K562 (cell line): ENCODE data around the gene ANKFN1. TPM values are rescaled to one million over a fixed set of nuclear protein-coding genes. Genes with fewer than 3 reads are reported as not detected.

ENCODE experiments used
- ATAC-seq: fragments of 200-7000 bp; cut with Tn5 transposase; 3 replicates; pipeline ENCODE4 v1.9.1; 2020; ENCODE audit warnings: moderate library complexity
- BruUV-seq: library from RNA; stranded (reverse); fragments of 400-500 nt; replicated peaks from 2 replicates; lab custom pipeline; 2021; lab: Mats Ljungman, UMichigan
- CTCF ChIA-PET: fragments of 300-600 bp; formaldehyde crosslinking; extraction: SDS; loops from one replicate; lab custom pipeline; 2021; ENCODE audit warnings: low intra/inter-chr PET ratio; lab: Yijun Ruan, JAX
- POLR2A ChIA-PET: fragments of 300-600, 350-650 bp; sonication (Branson Sonifier 250); formaldehyde crosslinking; extraction: SDS; loops from one replicate; lab custom pipeline; 2021; ENCODE audit warnings: antibody characterized with exemption, inconsistent platforms; lab: Yijun Ruan, JAX
- DNase-seq, 4 experiments: peaks; one replicate each; pipeline versions ENCODE4 v3.0.0 to v3.0.0-alpha.2; 2011 to 2018; ENCODE audit warnings: low spot score in 3 of 4, mixed read lengths in 3 of 4; ENCODE audit errors: extremely low read depth in 1 of 4
- FAIRE-seq: peaks from 2 replicates; lab custom pipeline; 2011; peaks lifted over from hg19 to GRCh38; lab: Jason Lieb, UNC
- H2AFZ ChIP-seq: 2 replicates; pipeline ENCODE4 v1.6.0; 2011; ENCODE audit warnings: low read depth, low read length, control low read depth, inconsistent platforms
- H3K27ac ChIP-seq: fragments of 200-600 bp; 3 replicates; pipeline ENCODE4 v1.8.0; 2011; ENCODE audit warnings: low read depth, mild to moderate bottlenecking, control low read depth, inconsistent platforms, low read length, moderate library complexity, mixed read lengths; ENCODE audit errors: extremely low read depth
- H3K27me3 ChIP-seq, 2 experiments: fragments of 300-600 bp in 1 of 2; 2 replicates in 1 of 2; 3 replicates in 1 of 2; pipeline versions ENCODE4 v1.6.0 to v1.8.0; 2011; ENCODE audit warnings: inconsistent platforms in 2 of 2, low read length in 2 of 2, mild to moderate bottlenecking in 1 of 2, mixed read lengths in 1 of 2, moderate library complexity in 1 of 2; ENCODE audit not compliant: control insufficient read depth in 2 of 2, insufficient read depth in 2 of 2
- H3K36me3 ChIP-seq: fragments of 300-600 bp; 3 replicates; pipeline ENCODE4 v1.8.0; 2011; ENCODE audit warnings: mild to moderate bottlenecking, low read length, inconsistent platforms; ENCODE audit not compliant: control insufficient read depth, insufficient read depth
- H3K4me1 ChIP-seq, 2 experiments: fragments of 200-600 bp in 1 of 2; replicated peaks in 1 of 2; 2 replicates in 1 of 2; 3 replicates in 1 of 2; pipeline versions ENCODE4 v1.5.1 to v1.8.0; 2011; ENCODE audit warnings: inconsistent platforms in 2 of 2, low read length in 2 of 2, mild to moderate bottlenecking in 1 of 2, mixed read lengths in 1 of 2, moderate library complexity in 1 of 2; ENCODE audit not compliant: control insufficient read depth in 2 of 2, insufficient read depth in 2 of 2
- H3K4me2 ChIP-seq: 2 replicates; pipeline ENCODE4 v1.6.1; 2011; ENCODE audit warnings: low read length, control low read depth, inconsistent platforms, mixed read lengths; ENCODE audit not compliant: insufficient read depth
- H3K4me3 ChIP-seq: fragments of 200-600 bp; sonication (generic), shearing (Covaris generic); 2 replicates; pipeline ENCODE4 v1.5.1; 2016; ENCODE audit warnings: control low read depth, inconsistent platforms
- H3K79me2 ChIP-seq: fragments of 200-600 bp; 3 replicates; pipeline ENCODE4 v1.8.0; 2011; ENCODE audit warnings: low read length, inconsistent platforms; ENCODE audit not compliant: control insufficient read depth, insufficient read depth
- H3K9ac ChIP-seq, 2 experiments: 2 replicates each; pipeline versions ENCODE4 v1.6.0 to v1.6.1; 2011; ENCODE audit warnings: low read depth in 2 of 2, low read length in 2 of 2, control low read depth in 1 of 2, inconsistent platforms in 1 of 2, mild to moderate bottlenecking in 1 of 2, mixed read lengths in 1 of 2; ENCODE audit not compliant: insufficient read depth in 1 of 2
- H3K9me1 ChIP-seq: one replicate; pipeline ENCODE4 v1.6.0; 2011; ENCODE audit warnings: inconsistent platforms, mild to moderate bottlenecking, low read length, moderate library complexity; ENCODE audit not compliant: control insufficient read depth, insufficient read depth
- H3K9me3 ChIP-seq: replicated peaks from 2 replicates; pipeline ENCODE4 v1.5.1; 2011; ENCODE audit warnings: low read depth, low read length, inconsistent platforms; ENCODE audit not compliant: control insufficient read depth, insufficient read depth
- H4K20me1 ChIP-seq: replicated peaks from 2 replicates; pipeline ENCODE4 v1.6.1; 2011; ENCODE audit warnings: low read length, inconsistent platforms, mixed read lengths; ENCODE audit not compliant: control insufficient read depth, insufficient read depth
- BMI1 ChIP-seq: fragments of 150-350 bp; IDR thresholded peaks from 2 replicates; pipeline ENCODE4 v1.6.1; 2014; ENCODE audit warnings: low read length
- CBX3 ChIP-seq, 2 experiments: IDR thresholded peaks; 1 replicate in 1 of 2; 2 replicates in 1 of 2; pipeline ENCODE4 v1.6.1; 2012; ENCODE audit warnings: inconsistent platforms in 2 of 2, low read length in 2 of 2, borderline replicate concordance in 1 of 2, control low read depth in 1 of 2
- CBX8 ChIP-seq: fragments of 200-600 bp; sonication (generic); IDR thresholded peaks from 2 replicates; pipeline ENCODE4 v1.6.1; 2012; ENCODE audit warnings: borderline replicate concordance, mixed run types, low read depth, mild to moderate bottlenecking, moderate library complexity, mixed read lengths, low read length, control low read depth, inconsistent platforms; ENCODE audit not compliant: poor library complexity, severe bottlenecking; ENCODE audit errors: extremely low read depth
- HIVEP1 ChIP-seq: fragments of 250-450 bp; sonication (Bioruptor Pico); IDR thresholded peaks from 2 replicates; pipeline ENCODE4 v1.4.0; 2020; ENCODE audit warnings: mild to moderate bottlenecking
- KLF16 ChIP-seq: IDR thresholded peaks from 2 replicates; pipeline ENCODE4 v1.6.1; 2016; ENCODE audit warnings: antibody characterized with exemption
- MTA2 ChIP-seq: fragments of 450-650 bp; IDR thresholded peaks from 2 replicates; pipeline ENCODE4 v1.6.1; 2016; ENCODE audit warnings: low read depth
- MTF1 ChIP-seq: fragments of 250-450 bp; sonication (Bioruptor Pico); IDR thresholded peaks from 2 replicates; pipeline ENCODE4 v1.9.0; 2021; ENCODE audit warnings: moderate library complexity, mild to moderate bottlenecking, inconsistent platforms, borderline replicate concordance
- NFRKB ChIP-seq: fragments of 450-650 bp; IDR thresholded peaks from 2 replicates; pipeline ENCODE4 v1.6.1; 2016; ENCODE audit warnings: low read depth
- PHB2 ChIP-seq: fragments of 450-650 bp; IDR thresholded peaks from 2 replicates; pipeline ENCODE4 v1.6.1; 2017; ENCODE audit warnings: low read depth
- PHTF2 ChIP-seq: fragments of 250-450 bp; sonication (Bioruptor Pico); IDR thresholded peaks from 2 replicates; pipeline ENCODE4 v1.5.0; 2021; ENCODE audit warnings: mild to moderate bottlenecking
- POLR2G ChIP-seq: fragments of 200-400 bp; formaldehyde crosslinking; IDR thresholded peaks from 2 replicates; pipeline ENCODE4 v1.6.1; 2017; ENCODE audit warnings: low read depth, mild to moderate bottlenecking, antibody characterized with exemption, low read length, moderate library complexity
- PRMT5 ChIP-seq: sonication (generic); formaldehyde crosslinking; IDR thresholded peaks from 2 replicates; pipeline ENCODE4 v1.5.0; 2020; ENCODE audit warnings: missing genetic modification reagents
- SMAD1 ChIP-seq: fragments of 150-350 bp; IDR thresholded peaks from 2 replicates; pipeline ENCODE4 v1.6.1; 2014; ENCODE audit warnings: low read length, low read depth; ENCODE audit not compliant: partially characterized antibody
- SNIP1 ChIP-seq: fragments of 450-650 bp; IDR thresholded peaks from 2 replicates; pipeline ENCODE4 v1.7.1; 2017; ENCODE audit warnings: low read depth, mild to moderate bottlenecking
- TRIM28 ChIP-seq: fragments of 450-650 bp; IDR thresholded peaks from 2 replicates; pipeline ENCODE4 v1.6.1; 2017
- ZC3H11A ChIP-seq: IDR thresholded peaks from 2 replicates; pipeline ENCODE4 v1.6.1; 2012; ENCODE audit warnings: low read depth, low read length, improper control_type of control experiment
- ZFX ChIP-seq: sonication (generic); formaldehyde crosslinking; IDR thresholded peaks from 2 replicates; pipeline ENCODE4 v1.8.0; 2022; ENCODE audit warnings: mild to moderate bottlenecking, missing genetic modification reagents, moderate library complexity
- ZNF146 ChIP-seq: IDR thresholded peaks from one replicate; pipeline ENCODE4 v1.6.1; 2018; ENCODE audit warnings: missing compliant biosample characterization; ENCODE audit not compliant: unreplicated experiment
- ZNF696 ChIP-seq: fragments of 250-450 bp; sonication (Bioruptor Pico); conservative IDR thresholded peaks from 2 replicates; pipeline ENCODE4 v1.4.0; 2020; ENCODE audit warnings: mild to moderate bottlenecking, moderate library complexity
- ZNF77 ChIP-seq: fragments of 250-450 bp; sonication (Bioruptor Pico); IDR thresholded peaks from 2 replicates; pipeline ENCODE4 v1.5.0; 2020
- WGBS: fragments of 100-300 bp; shearing (Covaris generic); methylation state at CpG from one replicate; pipeline ENCODE4 v1.1.6; 2016; ENCODE audit warnings: low coverage, mixed read lengths; ENCODE audit not compliant: insufficient coverage; ENCODE audit errors: missing lambda C conversion rate; 5-methylcytosine and 5-hydroxymethylcytosine counted together
- in situ Hi-C: fragments of 300-500 bp; cut with MboI; formaldehyde crosslinking; loops from 4 replicates; pipeline ENCODE4 v1.15.0; 2018; ENCODE audit warnings: inconsistent platforms, mixed read lengths
- intact Hi-C: fragments of 100-400 bp; cut with micrococcal nuclease; formaldehyde crosslinking; loops from 2 replicates; pipeline ENCODE4 v1.14.2; 2022
- polyA plus RNA-seq, 8 experiments: library from polyadenylated mRNA; depleted of rRNA in 4 of 8; stranded (reverse) in 5 of 8; unstranded in 3 of 8; fragments of >200 nt; fragmentation: Nextera tagmentation in 2 of 8; fragmentation: Illumina TruSeq in 1 of 8; extraction: Ambion mirVana in 2 of 8; extraction: Trizol in 1 of 8; gene quantifications; 2 replicates each; pipeline versions ENCODE4 v1.2.1 to v1.2.3, GENCODE V29; 2011 to 2014; ENCODE audit warnings: inconsistent platforms in 1 of 8, missing spikeins in 1 of 8
- total RNA-seq, 7 experiments: library from RNA; depleted of rRNA in 6 of 7; stranded (reverse); fragments of >200 nt in 6 of 7; fragmentation: Illumina TruSeq in 2 of 7; extraction: Trizol in 2 of 7; gene quantifications; 2 replicates each; pipeline versions ENCODE4 v1.2.1 to v1.2.3, GENCODE V29; 2011 to 2021; ENCODE audit warnings: low replicate concordance in 1 of 7
- TF ChIP-seq, protein P1 (sequence below): fragments of 250-450 bp; sonication (Bioruptor Pico); IDR thresholded peaks from 2 replicates; pipeline ENCODE4 v1.5.1; 2021; ENCODE audit warnings: mild to moderate bottlenecking

The ANKFN1 gene
- total and polyA plus RNA-seq, 9 of the 15 experiments (the other 6 are each of a cell fraction or from before 2014, with no cell fraction given) = 0.04 to 0.39 (median 0.15) TPM; not detected in 1

DNA sequence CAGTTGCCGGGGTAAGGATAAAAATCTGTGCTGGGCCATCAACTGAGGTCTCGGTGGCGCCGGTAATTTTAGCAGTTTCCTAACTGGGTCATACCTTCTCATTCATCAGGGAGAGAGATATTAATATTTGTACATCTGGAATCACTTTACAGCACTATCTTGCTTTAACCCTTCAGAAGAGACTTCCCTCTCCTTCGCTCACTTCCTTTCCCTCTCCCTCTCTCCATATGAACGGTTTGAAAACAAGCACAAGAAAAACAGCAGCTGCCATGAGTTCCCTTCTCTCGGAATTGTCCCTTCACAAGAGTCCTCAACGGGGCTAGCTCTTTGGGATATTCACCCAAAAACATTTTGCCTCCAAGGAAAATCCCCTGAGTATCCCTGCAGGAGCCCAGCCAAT is 295.9 kb downstream of the ANKFN1 start:
- no peak for ATAC-seq

DNA sequence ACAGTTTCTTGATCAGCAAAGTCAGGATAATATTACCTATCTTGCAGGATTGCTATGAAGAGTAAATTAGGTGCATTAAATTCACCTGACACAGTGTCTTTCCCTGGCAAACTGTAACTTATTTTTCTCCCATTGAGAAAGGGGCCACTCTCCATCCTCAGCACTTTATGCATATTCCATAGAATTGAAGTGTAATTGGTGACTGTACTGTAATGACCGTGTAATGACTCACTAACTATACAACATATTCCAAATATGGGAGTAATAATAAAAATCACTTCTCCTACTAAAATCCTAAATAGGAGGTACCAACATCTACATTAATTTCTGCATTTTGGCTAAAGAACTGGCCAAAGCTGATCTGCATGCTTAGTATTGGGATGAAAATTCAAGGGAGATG is 298.4 kb downstream of the ANKFN1 start:
- DNase-seq = no peak
- FAIRE-seq = no peak
- no TSS peak for BruUV-seq
- intact Hi-C loops = no loop called here
- ChIA-PET POLR2A (interaction anchor here (1.6 kb wide), 1 partner anchor 44 kb away, joined by 3 read pairs; no protein-coding TSS in a partner anchor), CTCF (no interaction called here)
- Histone ChIP-seq H4K20me1 (no peaks in the 10 kb centered on the region), H3K9me1 (no peaks in the 10 kb centered on the region)
- TF ChIP-seq MTF1 (CRISPR knock-in tag) = no peak
- no peak for TF ChIP-seq HIVEP1 (CRISPR knock-in tag)
- no peak for TF ChIP-seq PHTF2 (CRISPR knock-in tag)
- no peak for TF ChIP-seq NFRKB
- TF ChIP-seq, protein P1, sequence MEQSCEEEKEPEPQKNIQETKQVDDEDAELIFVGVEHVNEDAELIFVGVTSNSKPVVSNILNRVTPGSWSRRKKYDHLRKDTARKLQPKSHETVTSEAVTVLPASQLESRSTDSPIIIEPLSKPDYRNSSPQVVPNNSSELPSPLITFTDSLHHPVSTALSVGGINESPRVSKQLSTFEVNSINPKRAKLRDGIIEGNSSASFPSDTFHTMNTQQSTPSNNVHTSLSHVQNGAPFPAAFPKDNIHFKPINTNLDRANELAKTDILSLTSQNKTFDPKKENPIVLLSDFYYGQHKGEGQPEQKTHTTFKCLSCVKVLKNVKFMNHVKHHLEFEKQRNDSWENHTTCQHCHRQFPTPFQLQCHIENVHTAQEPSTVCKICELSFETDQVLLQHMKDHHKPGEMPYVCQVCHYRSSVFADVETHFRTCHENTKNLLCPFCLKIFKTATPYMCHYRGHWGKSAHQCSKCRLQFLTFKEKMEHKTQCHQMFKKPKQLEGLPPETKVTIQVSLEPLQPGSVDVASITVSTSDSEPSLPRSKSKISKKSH (CRISPR knock-in tag) = no peak
- no peak for TF ChIP-seq MTA2
- TF ChIP-seq, all 486 proteins: peak for 0
- ATAC-seq = no peak
- H3K27ac ChIP-seq = no peak overlapping the region
- H3K9me3 ChIP-seq = no peaks in the 10 kb centered on the region
- no peaks in the 10 kb centered on the region for H3K79me2 ChIP-seq
- in situ Hi-C loops = no loop called here
- WGBS = 0% methylated on average over 1 of the region's 1 CpG
- no peak overlapping the region for H3K4me3 ChIP-seq
- no peaks in the 10 kb centered on the region for H3K4me1 ChIP-seq
- no peak overlapping the region for H3K4me2 ChIP-seq
- H3K36me3 ChIP-seq = no peaks in the 10 kb centered on the region
- H3K27me3 ChIP-seq = no peaks in the 10 kb centered on the region
- no peak overlapping the region for H3K9ac ChIP-seq
- H2AFZ ChIP-seq = no peak overlapping the region

More for the DNA sequence above, 295.9 kb downstream of the ANKFN1 start:
- no peak for DNase-seq
- no peak for FAIRE-seq
- Histone ChIP-seq H3K9me3 (no peaks in the 10 kb centered on the region), H3K79me2 (no peaks in the 10 kb centered on the region), H3K27me3 (no peaks in the 10 kb centered on the region), H3K9ac (no peak overlapping the region), H3K4me2 (no peak overlapping the region), H4K20me1 (no peaks in the 10 kb centered on the region), H3K4me3 (no peak overlapping the region), H3K36me3 (no peaks in the 10 kb centered on the region), H2AFZ (no peak overlapping the region), H3K27ac (no peak overlapping the region), H3K9me1 (no peaks in the 10 kb centered on the region), H3K4me1 (no peaks in the 10 kb centered on the region)
- ChIA-PET POLR2A (no interaction called here), CTCF (no interaction called here)
- intact Hi-C loops = no loop called here
- no TSS peak for BruUV-seq
- 3% methylated on average over 7 of the region's 8 CpGs for WGBS
- in situ Hi-C loops = no loop called here
- TF ChIP-seq BMI1 (no peak), ZNF696 (CRISPR knock-in tag) (no peak), TRIM28 (no peak), CBX3 (IDR thresholded peaks at IDR 0.05; ENCODE audit: borderline replicate concordance in 1 of 2, low read length in 2 of 2) (no peak), KLF16 (no peak), ZFX (CRISPR knock-in tag) (no peak), PRMT5 (no peak), PHB2 (no peak), SNIP1 (no peak), ZNF146 (CRISPR knock-in tag) (no peak), ZC3H11A (no peak), ZNF77 (CRISPR knock-in tag) (no peak), POLR2G (no peak), CBX8 (no peak), SMAD1 (no peak)
